Type B pancreatic cell (in vitro differentiated cells): ENCODE measurements around the gene MYCBP. TPM values are rescaled to one million over a fixed set of nuclear protein-coding genes. Genes with fewer than 3 reads are reported as not detected.

Experiments
- DNase-seq: peaks from one replicate; pipeline ENCODE4 v3.0.0; 2021; ENCODE audit warnings: mixed read lengths; ENCODE audit not compliant: unreplicated experiment; ENCODE audit errors: extremely low spot score
- H3K27ac Mint-ChIP-seq: 2 replicates; pipeline ENCODE4 v1.8.0; 2021; ENCODE audit warnings: mild to moderate bottlenecking, mixed read lengths
- H3K27me3 Mint-ChIP-seq: 2 replicates; pipeline ENCODE4 v1.8.0; 2021; ENCODE audit warnings: mixed read lengths
- H3K36me3 Mint-ChIP-seq: 2 replicates; pipeline ENCODE4 v1.8.0; 2021; ENCODE audit warnings: mixed read lengths
- H3K4me1 Mint-ChIP-seq: one replicate; pipeline ENCODE4 v1.8.0; 2021; ENCODE audit warnings: mixed read lengths; ENCODE audit not compliant: unreplicated experiment
- H3K4me3 Mint-ChIP-seq: 2 replicates; pipeline ENCODE4 v1.8.0; 2021; ENCODE audit warnings: mild to moderate bottlenecking, mixed read lengths
- H3K9me3 Mint-ChIP-seq: 2 replicates; pipeline ENCODE4 v1.8.0; 2021; ENCODE audit warnings: mixed read lengths
- CTCF ChIP-seq: fragments of 200-600 bp; sonication (generic); conservative IDR thresholded peaks from 2 replicates; pipeline ENCODE4 v1.5.0; 2021; ENCODE audit warnings: antibody characterized with exemption, mild to moderate bottlenecking
- total RNA-seq: library from RNA; stranded (reverse); gene quantifications from 2 replicates; pipeline ENCODE4 v1.2.1, GENCODE V29; 2021; ENCODE audit warnings: low replicate concordance

MYCBP gene
- total RNA-seq, 1 donor from 2014 or later, result 20.0 TPM

GRCh38 chr1:38814444-38814983 is 58.6 kb downstream of the MYCBP start:
- no peak for DNase-seq
- Mint-ChIP-seq H3K4me3 (peak overlapping the region; percentile 30), H3K9me3 (no peaks in the 10 kb centered on the region), H3K27ac (no peak overlapping the region), H3K36me3 (no peaks in the 10 kb centered on the region), H3K4me1 (peaks cover 21% of the 10 kb centered on the region), H3K27me3 (peaks cover 85% of the 10 kb centered on the region)
- no peak for TF ChIP-seq CTCF

GRCh38 chr1:38812981-38813380 is 60.2 kb downstream of the MYCBP start:
- no peaks in the 10 kb centered on the region for H3K36me3 Mint-ChIP-seq

More at GRCh38 chr1:38812981-38813380, 60.2 kb downstream of the MYCBP start:
- Mint-ChIP-seq H3K4me3 (no peak overlapping the region), H3K27me3 (peaks cover 86% of the 10 kb centered on the region), H3K9me3 (no peaks in the 10 kb centered on the region), H3K27ac (no peak overlapping the region), H3K4me1 (peaks cover 21% of the 10 kb centered on the region)
- no peak for TF ChIP-seq CTCF
- DNase-seq, result no peak

Other genes with a start within 250 kb of the MYCBP start
- gene RRAGC, start 13.6 kb downstream of the MYCBP start, total RNA-seq, result 25.3 and 26.1 TPM in 2 replicates
- gene GJA9, start 8.2 kb upstream of the MYCBP start, total RNA-seq, result not detected in 2 replicates
- 0.80 and 1.2 TPM in 2 replicates for gene RHBDL2, start 68.5 kb upstream of the MYCBP start, total RNA-seq
- gene AKIRIN1, start 117.9 kb upstream of the MYCBP start, total RNA-seq, result 67.4 and 73.0 TPM in 2 replicates
- gene NDUFS5, start 153.0 kb upstream of the MYCBP start, total RNA-seq, result 212 and 252 TPM in 2 replicates